ENCODE data around the gene PATJ.

DNA sequence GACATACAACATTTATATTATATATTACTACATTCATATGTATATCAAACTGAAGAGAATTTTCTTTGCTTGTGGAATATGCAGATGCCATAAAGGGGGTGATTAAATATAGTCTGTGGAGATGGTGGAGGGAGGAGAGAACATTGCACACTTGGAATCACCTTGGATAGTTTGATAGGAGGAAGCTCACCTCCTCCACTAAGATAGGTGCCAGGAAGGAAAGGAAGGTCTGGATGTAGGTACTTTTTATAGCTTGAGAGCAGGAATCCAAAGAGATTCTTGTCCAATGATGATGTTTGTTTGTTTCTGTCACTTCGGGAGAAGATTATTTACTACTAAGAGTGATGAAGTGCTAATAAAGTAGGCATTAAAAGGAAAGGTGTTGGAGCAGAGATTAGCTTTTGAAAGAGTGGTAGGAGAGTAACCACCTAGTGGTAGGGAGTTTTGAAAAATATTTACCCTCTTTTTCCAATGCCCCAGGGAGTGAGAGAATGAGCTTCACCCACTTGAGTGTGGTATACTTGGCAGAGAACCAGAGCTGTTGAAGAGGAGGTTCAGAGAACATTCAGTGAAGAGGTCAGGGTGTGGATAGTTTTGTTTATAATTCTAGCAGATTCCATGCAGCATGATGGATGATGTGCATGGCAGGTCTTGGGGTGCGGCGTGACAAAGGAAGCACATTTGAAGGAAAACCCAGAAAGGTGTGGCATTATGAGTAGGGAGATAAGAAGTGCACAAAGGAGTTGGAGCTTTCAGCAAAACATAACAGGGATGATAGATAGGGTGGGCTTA is 145.0 kb downstream of the PATJ start:
- TF ChIP-seq, protein P1, sequence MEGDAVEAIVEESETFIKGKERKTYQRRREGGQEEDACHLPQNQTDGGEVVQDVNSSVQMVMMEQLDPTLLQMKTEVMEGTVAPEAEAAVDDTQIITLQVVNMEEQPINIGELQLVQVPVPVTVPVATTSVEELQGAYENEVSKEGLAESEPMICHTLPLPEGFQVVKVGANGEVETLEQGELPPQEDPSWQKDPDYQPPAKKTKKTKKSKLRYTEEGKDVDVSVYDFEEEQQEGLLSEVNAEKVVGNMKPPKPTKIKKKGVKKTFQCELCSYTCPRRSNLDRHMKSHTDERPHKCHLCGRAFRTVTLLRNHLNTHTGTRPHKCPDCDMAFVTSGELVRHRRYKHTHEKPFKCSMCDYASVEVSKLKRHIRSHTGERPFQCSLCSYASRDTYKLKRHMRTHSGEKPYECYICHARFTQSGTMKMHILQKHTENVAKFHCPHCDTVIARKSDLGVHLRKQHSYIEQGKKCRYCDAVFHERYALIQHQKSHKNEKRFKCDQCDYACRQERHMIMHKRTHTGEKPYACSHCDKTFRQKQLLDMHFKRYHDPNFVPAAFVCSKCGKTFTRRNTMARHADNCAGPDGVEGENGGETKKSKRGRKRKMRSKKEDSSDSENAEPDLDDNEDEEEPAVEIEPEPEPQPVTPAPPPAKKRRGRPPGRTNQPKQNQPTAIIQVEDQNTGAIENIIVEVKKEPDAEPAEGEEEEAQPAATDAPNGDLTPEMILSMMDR (IDR thresholded peaks at IDR 0.05; ENCODE audit: extremely low read depth in 1 of 2, insufficient read depth in 1 of 2, low read depth in 1 of 2, low read length in 2 of 2), result no peak
- TF ChIP-seq POLR2A (IDR thresholded peaks at IDR 0.05; ENCODE audit: low read depth, low read length) (no peak), EZH2 (IDR thresholded peaks at IDR 0.05; ENCODE audit: borderline replicate concordance, low read depth, low read length, severe bottlenecking) (no peak), POLR2AphosphoS5 (IDR thresholded peaks at IDR 0.05; ENCODE audit: insufficient read depth, low read depth, low read length) (no peak), MYC (IDR thresholded peaks at IDR 0.05; ENCODE audit: low read depth, low read length) (no peak), JUN (IDR thresholded peaks at IDR 0.05; ENCODE audit: borderline replicate concordance, insufficient read depth, insufficient read length, low read depth) (no peak), FOS (IDR thresholded peaks at IDR 0.05; ENCODE audit: borderline replicate concordance, insufficient read depth, low read length) (no peak), GATA2 (IDR thresholded peaks at IDR 0.05; ENCODE audit: insufficient read depth, insufficient read length, low read depth, low read length) (no peak)
- TF ChIP-seq, protein P2, sequence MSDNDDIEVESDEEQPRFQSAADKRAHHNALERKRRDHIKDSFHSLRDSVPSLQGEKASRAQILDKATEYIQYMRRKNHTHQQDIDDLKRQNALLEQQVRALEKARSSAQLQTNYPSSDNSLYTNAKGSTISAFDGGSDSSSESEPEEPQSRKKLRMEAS (IDR thresholded peaks at IDR 0.05; ENCODE audit: insufficient read depth, insufficient read length), result no peak

Measured in endothelial cell of umbilical vein (primary cell).